Naive thymus-derived CD4-positive, alpha-beta T cell (primary cell): ENCODE measurements around the gene SENP1. TPM values are rescaled to one million over a fixed set of nuclear protein-coding genes. Genes with fewer than 3 reads are reported as not detected.

Experiments used
- ATAC-seq: fragments of 150-1000 bp; cut with Tn5 transposase; 2 replicates; pipeline ENCODE4 v1.10.0; 2021; ENCODE audit warnings: mild to moderate bottlenecking, moderate library complexity
- CTCF ChIA-PET: fragments of 350-600 bp; sonication (Branson Sonifier 250); formaldehyde crosslinking; loops from one replicate; lab custom pipeline; 2021; ENCODE audit warnings: antibody characterized with exemption; lab: Charles Lee
- POLR2A ChIA-PET: fragments of 350-600 bp; sonication (Branson Sonifier 250); formaldehyde crosslinking; loops from one replicate; lab custom pipeline; 2021; ENCODE audit warnings: antibody characterized with exemption, inconsistent platforms; lab: Charles Lee
- DNase-seq, 9 donors: peaks; one replicate each; pipeline versions ENCODE4 v3.0.0 to v3.0.0-alpha.2; 2020 to 2022; ENCODE audit warnings: mixed read lengths in 1 of 9
- H3K27ac ChIP-seq: one replicate; pipeline ENCODE4 v1.7.0; 2013; ENCODE audit warnings: mild to moderate bottlenecking, low read depth, low read length, moderate library complexity
- H3K27me3 ChIP-seq, 2 donors: one replicate each; pipeline ENCODE4 v1.7.0; 2013; ENCODE audit warnings: low read length in 2 of 2, mild to moderate bottlenecking in 2 of 2, moderate library complexity in 2 of 2; ENCODE audit not compliant: control insufficient read depth in 2 of 2, insufficient read depth in 2 of 2
- H3K36me3 ChIP-seq, 3 experiments: 1 replicate in 2 of 3; 2 replicates in 1 of 3; pipeline ENCODE4 v1.7.0; 2013; ENCODE audit warnings: low read length in 3 of 3, mild to moderate bottlenecking in 3 of 3, moderate library complexity in 1 of 3; ENCODE audit not compliant: insufficient read depth in 3 of 3, control insufficient read depth in 2 of 3
- H3K4me1 ChIP-seq, 2 donors: one replicate each; pipeline ENCODE4 v1.7.0; 2013; ENCODE audit warnings: low read length in 2 of 2, mild to moderate bottlenecking in 2 of 2, moderate library complexity in 1 of 2; ENCODE audit not compliant: control insufficient read depth in 2 of 2, insufficient read depth in 2 of 2
- H3K4me3 ChIP-seq: 2 replicates; pipeline ENCODE4 v1.7.0; 2013; ENCODE audit warnings: mild to moderate bottlenecking, low read length
- H3K9me3 ChIP-seq, 3 experiments: 1 replicate in 2 of 3; 2 replicates in 1 of 3; pipeline ENCODE4 v1.7.0; 2013; ENCODE audit warnings: low read length in 3 of 3; ENCODE audit not compliant: control insufficient read depth in 2 of 3
- H3K27ac Mint-ChIP-seq, 9 donors: one replicate each; pipeline ENCODE4 v1.8.0; 2020 to 2022; ENCODE audit warnings: mixed read lengths in 9 of 9, mild to moderate bottlenecking in 8 of 9, moderate library complexity in 5 of 9, inconsistent platforms in 2 of 9
- H3K27me3 Mint-ChIP-seq, 5 donors: one replicate each; pipeline ENCODE4 v1.8.0; 2021 to 2022; ENCODE audit warnings: mixed read lengths in 5 of 5, mild to moderate bottlenecking in 1 of 5
- H3K36me3 Mint-ChIP-seq, 5 donors: one replicate each; pipeline ENCODE4 v1.8.0; 2020 to 2022; ENCODE audit warnings: mixed read lengths in 5 of 5, mild to moderate bottlenecking in 3 of 5, inconsistent platforms in 1 of 5
- H3K4me1 Mint-ChIP-seq, 7 donors: one replicate each; pipeline ENCODE4 v1.8.0; 2020 to 2022; ENCODE audit warnings: mixed read lengths in 7 of 7, mild to moderate bottlenecking in 3 of 7, inconsistent platforms in 1 of 7
- H3K4me3 Mint-ChIP-seq, 10 donors: one replicate each; pipeline ENCODE4 v1.8.0; 2020 to 2022; ENCODE audit warnings: mild to moderate bottlenecking in 10 of 10, mixed read lengths in 10 of 10, moderate library complexity in 6 of 10, inconsistent platforms in 2 of 10
- H3K9me3 Mint-ChIP-seq, 11 donors: one replicate each; pipeline ENCODE4 v1.8.0; 2020 to 2022; ENCODE audit warnings: mixed read lengths in 11 of 11, mild to moderate bottlenecking in 4 of 11, inconsistent platforms in 1 of 11, moderate library complexity in 1 of 11
- intact Hi-C, 2 donors: fragments of 100-400 bp; cut with micrococcal nuclease; formaldehyde crosslinking; loops; one replicate each; pipeline ENCODE4 v1.15.1; 2023
- polyA plus RNA-seq, 2 donors: library from polyadenylated mRNA; unstranded; fragments of 300-500 nt; fragmentation: Illumina TruSeq; gene quantifications; one replicate each; pipeline ENCODE4 v1.2.3, GENCODE V29; 2021
- total RNA-seq, 6 experiments: library from RNA in 5 of 6; stranded (reverse) in 5 of 6; gene quantifications; 1 replicate in 5 of 6; 2 replicates in 1 of 6; pipeline ENCODE4 v1.2.3 and lab custom pipeline; 2021 to 2026

Gene SENP1
- total and polyA plus RNA-seq, 7 experiments from 2014 or later, result 12.0 to 41.9 (median 23.2) TPM

DNA sequence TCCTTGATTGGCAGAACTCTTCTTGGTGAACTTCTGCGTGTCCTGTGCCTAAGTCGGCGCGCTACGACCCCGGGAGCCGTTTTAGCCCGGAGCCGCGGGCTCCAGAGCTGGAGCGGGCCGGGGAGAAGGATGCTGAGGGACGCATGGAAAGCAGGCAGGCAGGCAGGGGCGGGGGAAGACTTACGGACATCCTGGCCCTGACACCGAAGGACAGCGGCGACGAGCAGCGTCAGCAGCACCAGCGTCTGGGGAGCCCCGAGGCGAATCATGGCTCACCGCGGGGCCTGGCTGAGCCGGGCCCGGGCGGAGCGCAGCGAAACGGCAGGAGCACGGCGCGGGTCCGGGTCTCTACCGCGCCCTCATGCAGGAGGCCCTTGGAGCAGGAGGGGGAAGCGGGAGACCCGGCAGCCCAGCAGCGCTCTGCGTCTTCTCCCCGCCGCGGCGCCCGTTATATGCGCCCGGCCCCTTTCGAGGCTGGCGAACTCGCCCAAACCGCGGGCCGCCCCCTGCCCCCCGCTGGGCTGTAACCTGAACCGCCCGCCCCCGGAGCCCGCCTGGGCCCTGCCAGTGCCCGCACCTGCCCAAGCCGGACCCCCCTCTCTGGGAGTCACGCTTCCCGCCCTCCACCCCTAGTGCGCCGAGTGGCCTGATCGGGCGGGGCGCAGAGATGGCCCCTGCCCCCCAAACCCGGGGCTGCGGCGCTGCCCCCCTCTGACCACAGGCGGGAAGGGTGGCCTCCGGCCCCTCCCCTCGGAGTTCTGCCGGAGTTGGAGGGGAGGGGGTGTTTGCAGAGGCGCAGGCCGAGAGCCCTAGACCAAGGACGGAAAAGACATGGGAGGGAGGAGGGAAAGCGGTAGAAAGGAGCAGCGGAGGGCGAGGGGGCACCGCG is 101.6 kb downstream of the SENP1 start, which contains the start of gene COL2A1:
TSS of gene COL2A1 (minus strand) at position 424 of the 889 bp plus-strand sequence. CDS start at position 269, 155 bp downstream.
- ChIA-PET POLR2A (interaction anchor here (1.7 kb wide), 1 partner anchor 13 kb away, joined by 5 read pairs; no protein-coding TSS in a partner anchor), CTCF (no interaction called here)
- Histone ChIP-seq H3K4me3 (peak within 1 kb of the TSS; percentile 58), H3K36me3 (no peaks in the 10 kb centered on the region), H3K27me3 (peaks cover 25 to 44% of the 10 kb centered on the region in 2 donors), H3K9me3 (no peaks in the 10 kb centered on the region), H3K4me1 (peaks cover 34 to 45% of the 10 kb centered on the region in 2 donors), H3K27ac (no peak within 1 kb of the TSS)
- DNase-seq (peak in 4 of 9 donors; percentile 16 to 43 (median 24)), ATAC-seq (peak; percentile 36)
- Mint-ChIP-seq H3K9me3 (peaks cover 0 to 1% (median 0%) of the 10 kb centered on the region in 11 donors), H3K4me1 (peaks cover 21 to 43% (median 39%) of the 10 kb centered on the region in 7 donors), H3K27ac (no peak within 1 kb of the TSS), H3K4me3 (peak within 1 kb of the TSS; percentile 45 to 90 (median 80)), H3K36me3 (no peaks in the 10 kb centered on the region), H3K27me3 (peaks cover 82 to 96% (median 88%) of the 10 kb centered on the region in 5 donors)
- intact Hi-C loops, result loop anchor here (5.0 to 10.0 kb wide), 5 partner anchors 42 to 611 kb away; partner anchors contain the start of genes CCDC184 (in 1 of the 2), SENP1 (in 1 of the 2) and TMEM106C (in 1 of the 2)

- peak in 3 of 9 donors; percentile 20 to 29 (median 26) for DNase-seq
- H3K9me3 ChIP-seq, result no peaks in the 10 kb centered on the region
- H3K27me3 ChIP-seq, result peaks cover 25 to 44% of the 10 kb centered on the region in 2 donors
- no peak overlapping the region for H3K27ac Mint-ChIP-seq
- peaks cover 0 to 1% (median 0%) of the 10 kb centered on the region in 11 donors for H3K9me3 Mint-ChIP-seq
- ChIA-PET CTCF (no interaction called here), POLR2A (interaction anchor here (1.2 to 1.7 kb wide), 2 partner anchors 13 to 14 kb away, joined by 3 to 5 read pairs; no protein-coding TSS in a partner anchor)
- no peak overlapping the region for H3K27ac ChIP-seq
- H3K4me3 Mint-ChIP-seq, result peak overlapping the region; percentile 45 to 90 (median 80)
- peaks cover 21 to 43% (median 39%) of the 10 kb centered on the region in 7 donors for H3K4me1 Mint-ChIP-seq
- peaks cover 34 to 45% of the 10 kb centered on the region in 2 donors for H3K4me1 ChIP-seq
- H3K27me3 Mint-ChIP-seq, result peaks cover 84 to 96% (median 88%) of the 10 kb centered on the region in 5 donors
- intact Hi-C loops, result loop anchor here (5.0 to 10.0 kb wide), 5 partner anchors 41 to 611 kb away; partner anchors contain the start of genes CCDC184 (in 1 of the 2), SENP1 (in 1 of the 2) and TMEM106C (in 1 of the 2)
- peak; percentile 16 for ATAC-seq
- no peaks in the 10 kb centered on the region for H3K36me3 ChIP-seq
- H3K4me3 ChIP-seq, result peak overlapping the region; percentile 58
- H3K36me3 Mint-ChIP-seq, result no peaks in the 10 kb centered on the region
Measured at GRCh38 chr12:48003226-48004052, 102.4 kb downstream of the SENP1 start.

DNA sequence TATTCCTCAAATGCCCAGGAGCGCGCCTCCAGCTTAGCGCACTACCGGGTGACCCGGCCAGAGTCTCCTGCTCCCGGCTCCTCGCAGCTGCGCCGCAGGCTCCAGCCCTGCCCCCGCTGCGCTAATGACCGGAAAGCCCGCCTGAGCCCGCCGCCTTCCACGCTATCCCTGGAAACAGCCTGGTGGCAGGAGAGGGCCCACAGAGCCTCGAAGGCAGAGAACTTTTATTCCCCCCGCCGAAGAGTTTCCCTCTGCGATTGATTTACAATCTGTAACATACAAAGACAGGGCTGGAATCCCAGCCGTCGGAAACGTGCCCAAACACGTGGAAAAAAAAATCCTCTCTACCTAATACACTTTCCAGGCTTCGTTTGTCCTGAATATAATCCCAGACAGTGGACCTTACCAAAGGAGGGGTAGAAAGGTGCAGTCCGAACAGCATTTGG is 103.1 kb downstream of the SENP1 start:
- peak overlapping the region; percentile 45 to 90 (median 80) for H3K4me3 Mint-ChIP-seq
- no peak overlapping the region for H3K27ac Mint-ChIP-seq
- no peaks in the 10 kb centered on the region for H3K36me3 Mint-ChIP-seq
- H3K27ac ChIP-seq, result no peak overlapping the region
- H3K4me1 Mint-ChIP-seq, result peaks cover 21 to 43% (median 39%) of the 10 kb centered on the region in 7 donors
- ATAC-seq (no peak), DNase-seq (no peak)
- H3K36me3 ChIP-seq, result no peaks in the 10 kb centered on the region
- H3K9me3 Mint-ChIP-seq, result peaks cover 0 to 1% (median 0%) of the 10 kb centered on the region in 11 donors
- peak overlapping the region; percentile 15 for H3K4me3 ChIP-seq
- no peaks in the 10 kb centered on the region for H3K9me3 ChIP-seq
- peaks cover 34 to 45% of the 10 kb centered on the region in 2 donors for H3K4me1 ChIP-seq
- intact Hi-C loops, result loop anchor here (5.0 to 10.0 kb wide), 5 partner anchors 40 to 612 kb away; partner anchors contain the start of genes CCDC184 (in 1 of the 2), SENP1 (in 1 of the 2) and TMEM106C (in 1 of the 2)
- peaks cover 25 to 44% of the 10 kb centered on the region in 2 donors for H3K27me3 ChIP-seq
- ChIA-PET POLR2A (interaction anchor here (1.2 kb wide), 1 partner anchor 12 kb away, joined by 3 read pairs; no protein-coding TSS in a partner anchor), CTCF (no interaction called here)
- peaks cover 83 to 96% (median 87%) of the 10 kb centered on the region in 5 donors for H3K27me3 Mint-ChIP-seq

- peaks cover 0 to 1% (median 0%) of the 10 kb centered on the region in 11 donors for H3K9me3 Mint-ChIP-seq
- peaks cover 79 to 96% (median 85%) of the 10 kb centered on the region in 5 donors for H3K27me3 Mint-ChIP-seq
- no peak overlapping the region for H3K27ac Mint-ChIP-seq
- Histone ChIP-seq H3K27ac (no peak overlapping the region), H3K27me3 (peaks cover 25 to 44% of the 10 kb centered on the region in 2 donors), H3K4me1 (peaks cover 34 to 45% of the 10 kb centered on the region in 2 donors), H3K4me3 (peak overlapping the region; percentile 15), H3K36me3 (no peaks in the 10 kb centered on the region), H3K9me3 (no peaks in the 10 kb centered on the region)
- DNase-seq (no peak), ATAC-seq (no peak)
- POLR2A ChIA-PET, result interaction anchor here (1.2 kb wide), 1 partner anchor 12 kb away, joined by 3 read pairs; no protein-coding TSS in a partner anchor
- peaks cover 21 to 43% (median 39%) of the 10 kb centered on the region in 7 donors for H3K4me1 Mint-ChIP-seq
- peak overlapping the region; percentile 76 to 90 (median 80) for H3K4me3 Mint-ChIP-seq
- CTCF ChIA-PET, result no interaction called here
- intact Hi-C loops, result loop anchor here (5.0 to 10.0 kb wide), 5 partner anchors 40 to 612 kb away; partner anchors contain the start of genes CCDC184 (in 1 of the 2), SENP1 (in 1 of the 2) and TMEM106C (in 1 of the 2)
- no peaks in the 10 kb centered on the region for H3K36me3 Mint-ChIP-seq
Measured at GRCh38 chr12:48002414-48002730, 103.5 kb downstream of the SENP1 start.

DNA sequence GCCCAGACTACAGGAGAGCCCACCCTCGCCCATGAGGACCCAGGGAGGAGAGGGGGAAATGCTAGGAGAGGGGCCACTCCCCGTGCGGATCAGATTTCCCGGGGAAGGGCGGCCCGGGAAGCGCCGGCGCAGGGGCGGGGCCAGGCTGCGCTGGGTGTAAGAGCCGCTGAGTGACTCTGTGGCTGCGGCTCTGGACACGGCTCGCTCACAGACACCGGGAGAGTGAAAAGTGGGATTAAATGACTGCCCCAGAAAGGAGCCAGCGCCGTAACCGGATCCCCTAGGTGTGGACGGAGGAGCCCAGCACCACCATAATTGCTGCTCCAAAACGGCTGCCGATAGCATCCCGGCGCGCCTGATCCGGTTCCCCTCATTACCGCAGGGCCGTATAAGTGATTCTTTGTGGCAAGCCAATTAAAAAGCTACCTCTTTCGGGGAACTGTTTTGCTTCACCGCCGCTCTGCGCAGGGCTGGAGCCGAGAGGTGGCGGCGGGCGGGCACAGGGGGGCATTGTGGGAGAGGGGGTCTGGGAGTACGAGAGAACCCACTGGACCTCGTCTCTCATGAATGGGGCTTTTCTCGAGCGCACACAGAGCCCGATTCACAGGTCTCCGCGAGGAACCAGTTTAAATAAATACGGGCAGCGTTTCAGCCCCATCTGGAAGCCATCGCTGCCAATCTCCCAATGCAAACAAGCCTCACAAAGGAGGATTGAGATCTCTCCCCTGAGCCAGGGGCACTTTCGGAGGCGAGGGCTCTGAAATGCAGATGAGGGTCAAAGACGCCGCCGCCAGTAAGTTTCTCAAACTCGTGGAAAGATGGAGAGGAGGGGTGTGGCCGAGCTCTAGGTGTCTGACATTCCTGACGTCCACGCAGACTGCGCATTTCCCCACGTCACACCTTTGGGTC is 104.1 kb downstream of the SENP1 start:
- Histone ChIP-seq H3K27me3 (peaks cover 25 to 44% of the 10 kb centered on the region in 2 donors), H3K4me3 (peak overlapping the region; percentile 15)
- CTCF ChIA-PET, result interaction anchor here (0.7 kb wide), 1 partner anchor 19 kb away, joined by 3 read pairs; no protein-coding TSS in a partner anchor

More for the DNA sequence above, 104.1 kb downstream of the SENP1 start:
- Mint-ChIP-seq H3K9me3 (no peaks in the 10 kb centered on the region), H3K27ac (peak overlapping the region in 2 of 9 donors; percentile 21 to 72), H3K4me3 (peak overlapping the region; percentile 76 to 90 (median 80)), H3K36me3 (no peaks in the 10 kb centered on the region), H3K4me1 (peaks cover 21 to 43% (median 39%) of the 10 kb centered on the region in 7 donors), H3K27me3 (peaks cover 76 to 96% (median 83%) of the 10 kb centered on the region in 5 donors)
- DNase-seq, result peak in 3 of 9 donors; percentile 15 to 41 (median 18)
- peak; percentile 30 for ATAC-seq
- intact Hi-C loops, result loop anchor here (5.0 to 10.0 kb wide), 5 partner anchors 39 to 613 kb away; partner anchors contain the start of genes CCDC184 (in 1 of the 2), SENP1 (in 1 of the 2) and TMEM106C (in 1 of the 2)
- H3K9me3 ChIP-seq, result no peaks in the 10 kb centered on the region
- H3K36me3 ChIP-seq, result no peaks in the 10 kb centered on the region
- POLR2A ChIA-PET, result interaction anchor here (1.2 kb wide), 1 partner anchor 11 kb away, joined by 3 read pairs; no protein-coding TSS in a partner anchor
- H3K4me1 ChIP-seq, result peaks cover 34 to 45% of the 10 kb centered on the region in 2 donors
- H3K27ac ChIP-seq, result no peak overlapping the region
